RCC 7860 (cell line): ENCODE measurements around the gene NAA38.

Experiments used
- DNase-seq: peaks from one replicate; pipeline ENCODE4 v3.0.0-alpha.2; 2015; ENCODE audit warnings: low spot score
- FAIRE-seq: peaks from 2 replicates; lab custom pipeline; 2012; peaks lifted over from hg19 to GRCh38; lab: Jason Lieb, UNC

The NAA38 gene

DNA sequence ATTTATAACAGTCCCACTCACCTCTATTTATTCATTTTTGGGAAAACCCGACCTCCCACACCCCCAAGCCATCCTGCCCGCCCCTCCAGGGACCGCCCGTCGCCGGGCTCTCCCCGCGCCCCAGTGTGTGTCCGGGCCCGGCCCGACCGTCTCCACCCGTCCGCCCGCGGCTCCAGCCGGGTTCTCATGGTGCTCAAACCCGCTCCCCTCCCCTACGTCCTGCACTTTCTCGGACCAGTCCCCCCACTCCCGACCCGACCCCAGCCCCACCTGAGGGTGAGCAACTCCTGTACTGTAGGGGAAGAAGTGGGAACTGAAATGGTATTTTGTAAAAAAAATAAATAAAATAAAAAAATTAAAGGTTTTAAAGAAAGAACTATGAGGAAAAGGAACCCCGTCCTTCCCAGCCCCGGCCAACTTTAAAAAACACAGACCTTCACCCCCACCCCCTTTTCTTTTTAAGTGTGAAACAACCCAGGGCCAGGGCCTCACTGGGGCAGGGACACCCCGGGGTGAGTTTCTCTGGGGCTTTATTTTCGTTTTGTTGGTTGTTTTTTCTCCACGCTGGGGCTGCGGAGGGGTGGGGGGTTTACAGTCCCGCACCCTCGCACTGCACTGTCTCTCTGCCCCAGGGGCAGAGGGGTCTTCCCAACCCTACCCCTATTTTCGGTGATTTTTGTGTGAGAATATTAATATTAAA, 3.1 kb downstream of the NAA38 start:
- FAIRE-seq (no peak), DNase-seq (no peak)

DNA sequence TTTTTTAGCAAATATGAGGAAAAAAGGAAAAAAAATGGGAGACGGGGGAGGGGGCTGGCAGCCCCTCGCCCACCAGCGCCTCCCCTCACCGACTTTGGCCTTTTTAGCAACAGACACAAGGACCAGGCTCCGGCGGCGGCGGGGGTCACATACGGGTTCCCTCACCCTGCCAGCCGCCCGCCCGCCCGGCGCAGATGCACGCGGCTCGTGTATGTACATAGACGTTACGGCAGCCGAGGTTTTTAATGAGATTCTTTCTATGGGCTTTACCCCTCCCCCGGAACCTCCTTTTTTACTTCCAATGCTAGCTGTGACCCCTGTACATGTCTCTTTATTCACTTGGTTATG, 3.7 kb downstream of the NAA38 start:
- DNase-seq (no peak), FAIRE-seq (no peak)

DNA sequence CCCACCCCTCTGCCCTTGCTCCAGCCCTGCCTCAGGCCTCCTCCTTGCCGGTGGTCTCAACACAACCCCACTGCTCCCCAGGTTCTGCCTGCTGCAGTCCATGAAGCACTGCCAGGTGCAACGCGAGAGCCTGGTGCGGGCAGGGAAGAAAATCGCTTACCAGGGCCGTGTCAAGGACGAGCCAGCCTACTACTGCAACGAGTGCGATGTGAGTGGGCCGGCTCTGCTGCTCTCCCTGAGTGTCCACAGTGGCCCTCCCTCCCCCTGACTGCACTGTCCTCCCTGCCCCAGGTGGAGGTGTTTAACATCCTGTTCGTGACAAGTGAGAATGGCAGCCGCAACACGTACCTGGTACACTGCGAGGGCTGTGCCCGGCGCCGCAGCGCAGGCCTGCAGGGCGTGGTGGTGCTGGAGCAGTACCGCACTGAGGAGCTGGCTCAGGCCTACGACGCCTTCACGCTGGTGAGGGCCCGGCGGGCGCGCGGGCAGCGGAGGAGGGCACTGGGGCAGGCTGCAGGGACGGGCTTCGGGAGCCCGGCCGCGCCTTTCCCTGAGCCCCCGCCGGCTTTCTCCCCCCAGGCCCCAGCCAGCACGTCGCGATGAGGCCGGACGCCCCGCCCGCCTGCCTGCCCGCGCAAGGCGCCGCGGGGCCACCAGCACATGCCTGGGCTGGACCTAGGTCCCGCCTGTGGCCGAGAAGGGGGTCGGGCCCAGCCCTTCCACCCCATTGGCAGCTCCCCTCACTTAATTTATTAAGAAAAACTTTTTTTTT, 4.3 kb downstream of the NAA38 start:
- FAIRE-seq (no peak), DNase-seq (no peak)

DNA sequence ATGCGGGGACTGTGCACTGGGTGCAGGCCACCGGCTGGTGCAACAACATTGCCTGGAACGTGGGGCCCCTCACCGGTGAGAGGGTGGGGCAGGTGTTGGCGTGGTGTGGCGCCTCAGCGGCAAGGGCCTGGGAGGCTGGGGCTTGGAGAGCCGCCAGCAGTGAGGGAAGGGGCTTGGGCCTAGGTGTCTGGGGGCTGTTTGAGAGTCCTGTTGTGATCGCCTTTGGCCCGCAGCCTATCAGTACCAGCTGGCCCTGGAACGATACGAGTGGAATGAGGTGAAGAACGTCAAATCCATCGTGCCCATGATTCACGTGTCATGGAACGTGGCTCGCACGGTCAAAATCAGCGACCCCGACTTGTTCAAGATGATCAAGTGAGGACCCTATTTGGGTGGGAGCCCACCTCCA, 5.1 kb downstream of the NAA38 start:
- FAIRE-seq: no peak
- DNase-seq: no peak

DNA sequence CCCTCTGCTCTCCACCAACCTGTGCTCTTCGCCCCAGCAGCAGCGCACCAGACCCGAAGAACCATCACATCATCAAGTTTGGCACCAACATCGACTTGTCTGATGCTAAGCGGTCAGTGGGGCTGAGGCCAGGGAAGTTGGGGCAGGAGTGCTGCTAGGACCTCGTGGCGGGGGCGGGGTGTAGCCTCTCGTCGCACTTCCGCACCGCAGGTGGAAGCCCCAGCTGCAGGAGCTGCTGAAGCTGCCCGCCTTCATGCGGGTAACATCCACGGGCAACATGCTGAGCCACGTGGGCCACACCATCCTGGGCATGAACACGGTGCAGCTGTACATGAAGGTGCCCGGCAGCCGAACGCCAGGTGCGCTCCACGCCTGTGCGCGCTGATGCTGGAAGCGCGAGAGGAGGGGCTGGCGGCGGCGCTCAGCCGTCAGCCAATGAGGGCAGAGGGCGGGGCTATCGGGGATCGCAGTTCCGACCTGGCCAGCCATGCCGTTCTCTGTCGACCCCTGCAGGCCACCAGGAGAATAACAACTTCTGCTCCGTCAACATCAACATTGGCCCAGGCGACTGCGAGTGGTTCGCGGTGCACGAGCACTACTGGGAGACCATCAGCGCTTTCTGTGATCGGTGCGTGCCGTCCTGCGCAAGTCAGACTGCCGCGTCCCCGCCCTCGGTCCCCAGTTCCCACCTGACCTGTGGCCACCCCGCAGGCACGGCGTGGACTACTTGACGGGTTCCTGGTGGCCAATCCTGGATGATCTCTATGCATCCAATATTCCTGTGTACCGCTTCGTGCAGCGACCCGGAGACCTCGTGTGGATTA, 5.7 kb downstream of the NAA38 start:
- DNase-seq (peak; percentile 67), FAIRE-seq (no peak)

DNA sequence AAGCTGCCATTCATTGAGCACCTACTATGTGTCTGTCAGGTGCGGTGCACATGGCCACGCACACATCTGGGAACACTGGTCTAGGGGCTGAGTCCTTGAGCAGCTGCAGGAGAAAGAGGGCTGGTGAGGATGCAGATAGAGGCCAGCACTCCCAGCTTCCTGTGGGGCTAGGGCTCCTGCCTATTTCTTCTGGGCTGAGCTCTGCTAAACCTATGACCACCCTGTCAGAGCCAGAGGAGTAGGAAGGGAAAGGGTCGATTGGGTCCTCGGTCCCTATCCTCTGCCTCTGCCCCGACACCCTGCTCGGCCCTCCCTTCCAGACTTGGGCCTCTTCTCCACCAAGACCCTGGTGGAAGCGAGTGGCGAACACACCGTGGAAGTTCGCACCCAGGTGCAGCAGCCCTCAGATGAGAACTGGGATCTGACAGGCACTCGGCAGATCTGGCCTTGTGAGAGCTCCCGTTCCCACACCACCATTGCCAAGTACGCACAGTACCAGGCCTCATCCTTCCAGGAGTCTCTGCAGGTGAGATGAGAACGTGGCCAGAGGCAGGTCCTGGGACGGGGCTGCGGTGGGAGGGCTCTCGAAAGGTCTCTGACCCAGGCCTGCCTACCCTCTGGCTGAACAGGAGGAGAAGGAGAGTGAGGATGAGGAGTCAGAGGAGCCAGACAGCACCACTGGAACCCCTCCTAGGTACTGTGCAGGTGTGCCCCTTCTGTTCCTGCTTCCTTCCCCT, 6.5 kb downstream of the NAA38 start:
- no peak for FAIRE-seq

DNA sequence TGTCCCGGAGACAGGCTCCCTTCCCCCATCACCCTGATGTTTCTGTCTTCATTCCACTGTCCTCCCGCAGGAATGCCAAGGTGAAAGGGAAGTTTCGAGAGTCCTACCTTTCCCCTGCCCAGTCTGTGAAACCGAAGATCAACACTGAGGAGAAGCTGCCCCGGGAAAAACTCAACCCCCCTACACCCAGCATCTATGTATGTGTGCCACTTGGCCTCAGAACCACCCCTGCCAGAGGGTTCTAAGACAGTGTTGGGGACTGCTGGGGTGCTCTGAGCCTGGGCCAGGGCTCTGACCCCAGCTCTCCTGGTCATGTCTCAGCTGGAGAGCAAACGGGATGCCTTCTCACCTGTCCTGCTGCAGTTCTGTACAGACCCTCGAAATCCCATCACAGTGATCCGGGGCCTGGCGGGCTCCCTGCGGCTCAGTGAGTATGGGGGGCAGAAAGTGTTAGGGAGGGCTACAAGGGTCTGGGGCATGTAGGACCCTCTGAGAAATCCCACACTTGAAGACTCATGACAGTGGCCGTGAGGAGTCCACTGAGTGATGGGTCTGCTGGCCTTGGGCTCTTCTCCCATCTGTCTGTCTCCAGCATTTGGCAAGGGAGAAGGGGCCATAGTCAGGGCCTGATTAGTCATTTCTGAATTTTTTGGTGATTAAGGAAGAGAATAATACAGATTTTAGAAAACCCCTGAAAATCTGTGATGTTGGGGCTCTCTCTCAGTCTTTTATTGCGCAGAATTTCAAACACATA, 7.4 kb downstream of the NAA38 start:
- FAIRE-seq: no peak
- no peak for DNase-seq

More for the DNA sequence above, 6.5 kb downstream of the NAA38 start:
- no peak for DNase-seq

DNA sequence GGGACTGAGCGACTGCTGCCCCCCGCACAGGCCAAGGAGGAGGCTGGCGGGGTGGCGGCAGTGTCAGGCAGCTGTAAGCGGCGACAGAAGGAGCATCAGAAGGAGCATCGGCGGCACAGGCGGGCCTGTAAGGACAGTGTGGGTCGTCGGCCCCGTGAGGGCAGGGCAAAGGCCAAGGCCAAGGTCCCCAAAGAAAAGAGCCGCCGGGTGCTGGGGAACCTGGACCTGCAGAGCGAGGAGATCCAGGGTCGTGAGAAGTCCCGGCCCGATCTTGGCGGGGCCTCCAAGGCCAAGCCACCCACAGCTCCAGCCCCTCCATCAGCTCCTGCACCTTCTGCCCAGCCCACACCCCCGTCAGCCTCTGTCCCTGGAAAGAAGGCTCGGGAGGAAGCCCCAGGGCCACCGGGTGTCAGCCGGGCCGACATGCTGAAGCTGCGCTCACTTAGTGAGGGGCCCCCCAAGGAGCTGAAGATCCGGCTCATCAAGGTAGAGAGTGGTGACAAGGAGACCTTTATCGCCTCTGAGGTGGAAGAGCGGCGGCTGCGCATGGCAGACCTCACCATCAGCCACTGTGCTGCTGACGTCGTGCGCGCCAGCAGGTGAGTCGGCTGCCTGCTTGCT, 8.1 kb downstream of the NAA38 start:
- FAIRE-seq (no peak), DNase-seq (no peak)

DNA sequence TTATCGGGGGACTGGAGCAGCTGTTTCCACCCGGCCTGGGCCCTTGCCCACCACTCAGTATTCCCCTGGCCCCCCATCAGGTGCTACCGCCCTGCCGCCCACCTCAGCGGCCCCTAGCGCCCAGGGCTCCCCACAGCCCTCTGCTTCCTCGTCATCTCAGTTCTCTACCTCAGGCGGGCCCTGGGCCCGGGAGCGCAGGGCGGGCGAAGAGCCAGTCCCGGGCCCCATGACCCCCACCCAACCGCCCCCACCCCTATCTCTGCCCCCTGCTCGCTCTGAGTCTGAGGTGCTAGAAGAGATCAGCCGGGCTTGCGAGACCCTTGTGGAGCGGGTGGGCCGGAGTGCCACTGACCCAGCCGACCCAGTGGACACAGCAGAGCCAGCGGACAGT, 8.6 kb downstream of the NAA38 start:
- no peak for FAIRE-seq

DNA sequence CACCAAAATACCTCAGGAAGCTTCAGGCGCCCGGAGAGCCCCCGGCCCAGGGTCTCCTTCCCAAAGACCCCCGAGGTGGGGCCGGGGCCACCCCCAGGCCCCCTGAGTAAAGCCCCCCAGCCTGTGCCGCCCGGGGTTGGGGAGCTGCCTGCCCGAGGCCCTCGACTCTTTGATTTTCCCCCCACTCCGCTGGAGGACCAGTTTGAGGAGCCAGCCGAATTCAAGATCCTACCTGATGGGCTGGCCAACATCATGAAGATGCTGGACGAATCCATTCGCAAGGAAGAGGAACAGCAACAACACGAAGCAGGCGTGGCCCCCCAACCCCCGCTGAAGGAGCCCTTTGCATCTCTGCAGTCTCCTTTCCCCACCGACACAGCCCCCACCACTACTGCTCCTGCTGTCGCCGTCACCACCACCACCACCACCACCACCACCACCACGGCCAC, 9.2 kb downstream of the NAA38 start:
- DNase-seq: no peak
- no peak for FAIRE-seq

More for the DNA sequence above, 8.6 kb downstream of the NAA38 start:
- DNase-seq: no peak

DNA sequence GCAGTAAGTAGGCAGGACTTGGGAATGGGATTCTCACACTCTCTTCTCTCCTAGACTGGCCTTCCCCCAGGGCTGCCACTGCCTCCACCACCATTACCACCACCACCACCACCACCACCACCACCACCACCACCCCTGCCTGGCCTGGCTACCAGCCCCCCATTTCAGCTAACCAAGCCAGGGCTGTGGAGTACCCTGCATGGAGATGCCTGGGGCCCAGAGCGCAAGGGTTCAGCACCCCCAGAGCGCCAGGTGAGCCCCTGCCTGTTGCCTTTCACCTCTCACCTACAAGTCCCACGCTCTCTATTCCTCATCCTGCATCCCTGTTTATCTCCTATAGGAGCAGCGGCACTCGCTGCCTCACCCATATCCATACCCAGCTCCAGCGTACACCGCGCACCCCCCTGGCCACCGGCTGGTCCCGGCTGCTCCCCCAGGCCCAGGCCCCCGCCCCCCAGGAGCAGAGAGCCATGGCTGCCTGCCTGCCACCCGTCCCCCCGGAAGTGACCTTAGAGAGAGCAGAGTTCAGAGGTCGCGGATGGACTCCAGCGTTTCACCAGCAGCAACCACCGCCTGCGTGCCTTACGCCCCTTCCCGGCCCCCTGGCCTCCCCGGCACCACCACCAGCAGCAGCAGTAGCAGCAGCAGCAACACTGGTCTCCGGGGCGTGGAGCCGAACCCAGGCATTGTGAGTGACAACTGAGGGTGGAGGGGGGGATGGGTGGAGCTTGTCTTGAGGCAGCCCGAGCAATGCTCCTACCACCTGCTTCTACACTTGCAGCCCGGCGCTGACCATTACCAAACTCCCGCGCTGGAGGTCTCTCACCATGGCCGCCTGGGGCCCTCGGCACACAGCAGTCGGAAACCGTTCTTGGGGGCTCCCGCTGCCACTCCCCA, 10.3 kb downstream of the NAA38 start:
- no peak for DNase-seq
- no peak for FAIRE-seq

DNA sequence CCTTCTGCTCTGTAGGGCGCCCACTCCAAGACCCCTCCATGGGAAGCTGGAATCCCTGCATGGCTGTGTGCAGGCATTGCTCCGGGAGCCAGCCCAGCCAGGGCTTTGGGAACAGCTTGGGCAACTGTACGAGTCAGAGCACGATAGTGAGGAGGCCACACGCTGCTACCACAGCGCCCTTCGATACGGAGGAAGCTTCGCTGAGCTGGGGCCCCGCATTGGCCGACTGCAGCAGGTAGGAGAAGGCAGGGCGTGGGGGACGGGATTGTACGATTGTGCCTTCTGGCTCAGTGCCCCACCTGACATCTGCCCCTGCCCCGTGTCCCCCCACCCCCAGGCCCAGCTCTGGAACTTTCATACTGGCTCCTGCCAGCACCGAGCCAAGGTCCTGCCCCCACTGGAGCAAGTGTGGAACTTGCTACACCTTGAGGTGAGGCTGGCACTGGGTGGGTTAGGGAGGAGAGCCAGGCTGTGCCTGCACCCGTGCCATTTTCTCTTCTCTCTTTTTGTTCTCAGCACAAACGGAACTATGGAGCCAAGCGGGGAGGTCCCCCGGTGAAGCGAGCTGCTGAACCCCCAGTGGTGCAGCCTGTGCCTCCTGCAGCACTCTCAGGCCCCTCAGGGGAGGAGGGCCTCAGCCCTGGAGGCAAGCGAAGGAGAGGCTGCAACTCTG, 11.2 kb downstream of the NAA38 start:
- DNase-seq: no peak
- no peak for FAIRE-seq

DNA sequence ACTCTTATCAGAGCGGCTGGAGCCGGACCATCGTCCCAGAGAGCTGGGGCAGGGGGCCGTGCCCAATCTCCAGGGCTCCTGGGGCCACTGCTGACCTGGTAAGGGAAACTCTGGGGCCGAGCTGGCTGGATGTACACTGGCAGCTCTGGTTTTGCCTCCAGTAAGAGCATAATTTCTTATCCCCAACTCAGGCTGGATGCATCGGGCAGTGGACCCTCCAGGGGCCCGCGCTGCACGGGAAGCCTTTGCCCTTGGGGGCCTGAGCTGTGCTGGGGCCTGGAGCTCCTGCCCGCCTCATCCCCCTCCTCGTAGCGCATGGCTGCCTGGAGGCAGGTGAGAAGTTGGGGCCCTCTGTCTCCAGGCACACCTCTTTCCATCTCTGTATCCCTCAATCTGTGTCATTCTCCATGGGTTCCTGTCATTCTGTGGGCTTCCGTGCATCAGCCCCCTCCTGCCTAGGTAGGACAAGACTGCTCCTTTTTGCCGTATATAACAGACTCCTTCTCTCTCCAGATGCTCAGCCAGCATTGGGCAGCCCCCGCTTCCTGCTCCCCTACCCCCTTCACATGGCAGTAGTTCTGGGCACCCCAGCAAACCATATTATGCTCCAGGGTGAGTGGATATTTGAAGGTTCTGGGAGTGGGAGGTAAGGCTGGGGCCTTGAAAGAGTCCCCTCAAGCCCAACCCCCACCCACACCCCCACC, 11.8 kb downstream of the NAA38 start:
- no peak for FAIRE-seq
- no peak for DNase-seq

DNA sequence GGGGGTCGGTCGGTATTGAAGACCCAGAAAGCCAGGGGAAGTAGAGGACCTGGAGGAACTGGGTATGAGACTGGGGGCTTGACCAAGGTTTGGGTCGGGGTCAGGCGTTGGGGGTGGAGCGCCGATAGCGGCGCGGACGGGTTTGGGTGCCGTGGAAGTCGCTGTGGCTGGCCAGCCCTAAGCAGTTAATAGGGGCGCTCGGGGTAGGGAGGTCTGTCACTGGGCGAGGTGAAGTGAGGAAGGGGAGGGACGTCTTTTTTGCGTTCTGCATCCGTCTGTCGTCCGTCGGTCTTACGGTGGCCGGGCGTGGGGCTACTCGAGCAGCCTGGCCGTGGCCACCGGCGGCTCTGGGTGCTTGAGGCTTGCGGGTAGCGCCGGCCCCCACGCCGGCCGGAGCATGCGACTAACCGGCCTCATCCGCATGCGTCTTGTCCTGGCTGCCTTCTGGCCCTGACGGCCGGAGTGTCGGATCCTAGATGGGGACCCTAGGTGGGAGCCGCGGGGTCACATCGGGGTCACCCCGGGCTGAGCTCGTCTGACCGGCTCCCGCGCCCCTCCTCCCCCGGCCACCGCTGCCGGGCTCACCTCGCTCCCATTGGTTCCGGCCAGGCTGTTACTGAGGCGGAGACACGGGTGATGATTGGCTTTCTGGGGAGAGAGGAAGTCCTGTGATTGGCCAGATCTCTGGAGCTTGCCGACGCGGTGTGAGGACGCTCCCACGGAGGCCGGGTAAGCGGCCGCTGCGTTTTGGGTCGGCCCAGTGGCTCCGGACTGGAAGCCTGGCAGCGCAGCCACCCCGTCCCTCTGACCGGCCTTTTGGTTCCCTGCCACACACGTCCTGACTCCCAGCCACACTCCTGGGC, 12.8 kb downstream of the NAA38 start:
- peak; percentile 88 for DNase-seq
- peak; percentile 83 for FAIRE-seq

DNA sequence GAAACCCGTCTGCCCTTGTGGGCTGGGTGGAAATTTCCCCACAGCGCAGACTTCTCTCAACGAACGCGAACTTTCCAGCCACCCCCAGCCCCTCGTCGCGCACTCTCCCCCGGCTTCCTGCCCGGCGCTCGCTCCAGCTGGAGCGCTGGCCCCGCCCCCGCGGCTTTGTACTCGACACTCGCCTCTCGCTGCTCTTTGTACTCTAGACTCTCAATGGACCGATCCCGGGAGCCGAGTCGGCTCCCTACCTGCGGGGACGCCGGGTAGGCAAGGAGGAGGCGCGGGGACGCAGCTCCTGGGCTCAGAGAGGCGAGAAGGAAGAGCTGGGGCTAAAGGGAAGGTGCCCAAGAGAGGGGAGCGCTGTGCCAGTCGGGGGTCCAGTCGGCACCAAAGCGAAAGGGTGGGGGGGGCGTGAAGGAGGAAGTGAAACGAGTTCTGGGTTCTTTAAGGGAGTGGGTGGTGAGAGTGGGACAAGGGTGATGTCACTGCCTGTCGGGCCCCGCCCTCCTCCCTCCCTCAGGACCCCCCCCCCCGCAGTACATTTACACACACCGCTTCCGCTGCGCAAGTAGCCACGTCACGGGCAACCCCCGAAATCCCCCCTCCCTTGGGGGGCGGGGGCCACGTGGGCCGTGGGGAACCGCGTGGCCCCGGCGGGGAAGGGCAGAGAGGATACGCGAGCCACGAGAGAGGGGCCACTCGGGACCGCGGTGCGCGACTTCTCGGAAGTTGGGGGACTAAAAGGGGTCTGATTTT, 13.6 kb downstream of the NAA38 start:
- FAIRE-seq (no peak), DNase-seq (peak; percentile 63)

DNA sequence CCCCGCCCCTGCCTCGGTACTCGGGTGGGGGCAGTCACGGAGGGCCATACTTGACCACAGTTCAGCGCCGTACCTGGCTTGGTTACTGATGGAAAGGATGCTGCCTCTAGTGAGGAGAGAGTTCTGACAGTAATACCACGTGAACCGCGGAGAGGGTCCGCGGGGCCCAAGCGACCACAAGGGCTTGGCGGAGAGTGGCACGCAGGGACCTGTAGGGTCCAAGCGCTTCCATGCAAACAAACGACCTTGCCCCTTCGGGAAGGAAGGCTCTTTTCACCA, 14.2 kb downstream of the NAA38 start:
- FAIRE-seq (no peak), DNase-seq (no peak)
